Gastrocnemius medialis (tissue), 4 donors: Measurements from ENCODE around the gene SCUBE1.

Experiments used
- CTCF ChIP-seq, 5 experiments: fragments of 450-650 bp in 3 of 5; fragments of 200-600 bp in 2 of 5; sonication (generic) in 2 of 5; IDR thresholded peaks in 4 of 5; conservative IDR thresholded peaks in 1 of 5; 1 replicate in 4 of 5; 2 replicates in 1 of 5; pipeline ENCODE4 v1.5.1; 2016 to 2019; ENCODE audit warnings: antibody characterized with exemption in 5 of 5, mild to moderate bottlenecking in 3 of 5, moderate library complexity in 3 of 5
- POLR2A ChIP-seq, 2 donors: fragments of 450-650 bp; IDR thresholded peaks; one replicate each; pipeline ENCODE4 v1.6.1; 2017; ENCODE audit warnings: antibody characterized with exemption in 2 of 2, mild to moderate bottlenecking in 2 of 2, moderate library complexity in 2 of 2

- TF ChIP-seq CTCF (IDR thresholded peaks at IDR 0.05 in 4 of 5, conservative IDR thresholded peaks at IDR 0.05 in 1 of 5) (no peak), POLR2A (IDR thresholded peaks at IDR 0.05) (no peak)
Measured at GRCh38 chr22:43331069-43331451, 12.1 kb downstream of the SCUBE1 start.
